ENCODE data around the gene SMAD9.

Gene SMAD9

DNA sequence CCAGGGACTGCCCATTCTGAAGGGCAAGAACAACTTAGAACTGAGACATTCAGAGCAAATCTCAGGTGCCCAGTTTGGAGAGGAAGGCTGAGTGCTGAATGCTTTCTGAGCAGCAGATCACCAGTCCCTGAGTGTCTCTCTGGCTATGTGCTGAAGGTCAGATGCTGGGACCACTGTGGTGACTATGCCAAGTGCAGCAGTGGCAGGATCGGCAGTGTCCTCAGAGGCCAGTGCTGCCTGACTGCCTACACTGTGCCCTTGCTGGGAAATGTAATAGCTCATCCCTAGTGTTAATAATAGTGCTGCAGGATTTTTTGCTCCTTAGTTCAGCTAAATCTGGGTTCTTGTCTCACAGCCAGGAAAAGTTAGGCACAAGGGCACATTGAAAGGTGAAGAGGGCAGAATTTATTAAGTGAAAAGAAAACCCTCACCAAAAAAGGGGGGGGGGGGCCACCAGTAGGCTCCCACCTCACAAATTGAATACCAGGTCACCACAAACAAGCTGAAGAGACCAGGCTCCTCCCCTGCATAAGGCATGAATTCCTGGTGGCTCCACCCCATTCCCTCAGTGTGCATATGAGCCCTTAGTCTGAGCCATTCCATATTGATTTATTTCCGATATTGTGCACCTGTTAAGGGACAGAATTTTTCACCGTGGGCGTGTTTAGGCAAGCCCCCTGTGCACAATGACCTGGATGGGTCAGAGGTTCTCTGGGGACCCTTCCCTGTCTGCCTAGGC lies 82.5 kb downstream of the SMAD9 start:
- FAIRE-seq (no peak), DNase-seq (ENCODE audit: insufficient read length, low spot score) (no peak)
- no peak for TF ChIP-seq POLR2A (IDR thresholded peaks at IDR 0.05; ENCODE audit: low read depth, low read length)

DNA sequence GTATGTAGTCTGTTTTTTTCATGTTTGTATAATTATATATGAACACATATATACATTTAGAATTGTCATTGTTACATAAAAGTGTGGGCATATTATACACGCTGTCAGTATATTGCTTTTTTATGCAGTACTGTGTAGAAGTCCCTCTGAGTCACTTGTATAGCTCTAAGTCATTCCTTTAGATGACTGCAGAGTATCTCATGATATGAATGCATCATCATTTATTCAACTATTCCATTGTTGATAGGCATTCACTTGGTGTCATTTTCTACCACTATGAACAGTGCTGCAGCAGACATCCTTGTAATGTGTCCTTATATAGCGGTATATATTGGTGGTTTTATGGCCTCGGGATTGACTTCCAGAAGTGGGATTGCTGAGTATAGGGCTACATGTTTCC lies 85.7 kb downstream of the SMAD9 start:
- DNase-seq (ENCODE audit: insufficient read length, low spot score) = no peak
- no peak for FAIRE-seq
- TF ChIP-seq POLR2A (IDR thresholded peaks at IDR 0.05; ENCODE audit: low read depth, low read length) = no peak

DNA sequence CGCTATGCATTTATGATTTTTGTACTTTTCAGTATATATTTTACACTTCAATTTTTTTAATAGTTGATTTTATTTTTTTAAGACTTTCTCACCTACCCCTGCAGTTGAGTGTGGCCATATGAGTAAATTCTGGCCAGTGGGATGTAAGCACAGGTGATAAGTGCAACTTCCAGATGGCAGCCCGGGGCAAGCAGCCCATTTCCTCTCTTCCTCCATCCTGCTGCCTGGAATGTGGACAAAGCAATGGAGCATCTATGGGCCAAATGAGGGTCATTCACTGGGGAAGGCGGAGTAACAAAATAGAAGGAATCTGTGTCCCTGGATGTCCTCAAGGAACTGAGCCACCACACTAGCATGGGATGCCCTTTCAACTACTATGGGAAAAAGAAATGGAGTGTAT lies 88.7 kb downstream of the SMAD9 start:
- DNase-seq (ENCODE audit: insufficient read length, low spot score) (no peak), FAIRE-seq (no peak)
- no peak for TF ChIP-seq POLR2A (IDR thresholded peaks at IDR 0.05; ENCODE audit: low read depth, low read length)

DNA sequence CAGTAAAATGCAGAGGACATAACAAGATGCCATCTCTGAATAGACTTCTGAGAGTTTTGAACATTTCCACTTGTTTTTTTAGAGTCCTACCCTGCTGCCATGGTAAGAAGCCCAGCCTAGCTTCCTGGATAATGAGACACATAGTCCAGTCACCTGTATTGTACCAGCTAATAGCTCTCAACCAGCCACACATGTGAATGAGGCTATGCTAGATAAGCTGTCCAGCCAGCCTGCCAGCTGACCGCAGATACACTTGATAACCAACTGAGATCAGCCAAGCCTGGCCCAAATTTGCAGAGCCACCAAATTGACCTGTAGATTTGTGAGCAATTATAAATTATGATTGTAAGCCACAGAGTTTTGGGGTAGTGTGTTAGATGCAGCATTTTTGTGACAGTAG lies 90.3 kb downstream of the SMAD9 start:
- no peak for FAIRE-seq

DNA sequence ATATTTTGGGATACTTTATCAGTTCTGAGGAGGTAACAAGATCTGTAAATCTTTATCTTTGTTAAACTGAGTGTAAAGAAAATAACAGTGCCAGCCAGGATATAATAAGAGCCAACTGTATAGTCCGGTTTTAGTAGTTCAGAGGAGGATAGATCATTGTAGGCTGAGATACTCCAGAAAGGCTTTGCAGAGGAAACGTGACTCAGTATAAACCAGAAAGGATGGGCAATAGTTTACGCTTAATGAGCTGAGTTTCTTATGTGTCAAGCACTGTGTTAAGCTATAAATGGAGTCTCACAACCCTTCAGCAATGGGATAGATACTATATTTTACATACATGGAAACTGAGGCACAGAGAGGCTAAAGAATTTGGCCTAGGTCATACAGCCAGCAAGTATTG lies 97.3 kb downstream of the SMAD9 start:
- TF ChIP-seq POLR2A (IDR thresholded peaks at IDR 0.05; ENCODE audit: low read depth, low read length) = no peak
- FAIRE-seq (no peak), DNase-seq (ENCODE audit: insufficient read length, low spot score) (no peak)

More for the DNA sequence above, 90.3 kb downstream of the SMAD9 start:
- DNase-seq (ENCODE audit: insufficient read length, low spot score) = no peak
- TF ChIP-seq POLR2A (IDR thresholded peaks at IDR 0.05; ENCODE audit: low read depth, low read length) = no peak

DNA sequence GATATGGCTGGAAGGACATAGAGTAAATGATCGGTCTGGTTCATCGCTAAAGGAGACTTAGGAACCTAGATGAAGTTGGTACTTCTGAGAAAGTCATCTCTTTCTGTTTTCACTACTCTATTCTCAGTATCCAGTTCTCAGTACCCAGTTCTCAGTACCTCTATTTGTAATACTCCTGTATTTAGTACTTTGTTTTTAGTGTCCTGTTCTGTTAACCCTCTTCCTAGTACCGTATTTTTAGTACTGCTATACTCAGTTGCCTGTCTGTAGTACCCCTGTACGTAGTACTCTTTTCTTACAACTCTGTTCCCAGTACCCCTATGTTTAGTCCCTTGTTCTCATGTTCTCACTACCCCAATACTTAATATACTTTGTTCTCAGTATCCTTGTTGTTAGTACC lies 99.8 kb downstream of the SMAD9 start:
- TF ChIP-seq POLR2A (IDR thresholded peaks at IDR 0.05; ENCODE audit: low read depth, low read length) = no peak
- DNase-seq (ENCODE audit: insufficient read length, low spot score) (no peak), FAIRE-seq (no peak)

DNA sequence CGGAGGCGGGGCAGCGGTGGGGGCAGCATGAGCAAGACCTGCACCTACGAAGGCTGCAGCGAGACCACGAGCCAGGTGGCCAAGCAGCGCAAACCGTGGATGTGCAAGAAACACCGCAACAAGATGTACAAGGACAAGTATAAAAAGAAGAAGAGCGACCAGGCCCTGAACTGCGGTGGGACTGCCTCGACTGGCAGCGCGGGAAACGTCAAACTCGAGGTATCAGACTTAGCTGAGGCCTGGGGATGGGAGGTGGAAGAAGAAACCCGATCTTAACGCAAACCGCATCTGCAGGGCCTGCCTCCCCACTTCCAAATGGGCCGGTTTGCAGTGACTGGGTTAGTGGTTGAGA lies 100.3 kb downstream of the SMAD9 start:
- TF ChIP-seq POLR2A (IDR thresholded peaks at IDR 0.05; ENCODE audit: low read depth, low read length) = no peak
- DNase-seq (ENCODE audit: insufficient read length, low spot score) = no peak
- no peak for FAIRE-seq

DNA sequence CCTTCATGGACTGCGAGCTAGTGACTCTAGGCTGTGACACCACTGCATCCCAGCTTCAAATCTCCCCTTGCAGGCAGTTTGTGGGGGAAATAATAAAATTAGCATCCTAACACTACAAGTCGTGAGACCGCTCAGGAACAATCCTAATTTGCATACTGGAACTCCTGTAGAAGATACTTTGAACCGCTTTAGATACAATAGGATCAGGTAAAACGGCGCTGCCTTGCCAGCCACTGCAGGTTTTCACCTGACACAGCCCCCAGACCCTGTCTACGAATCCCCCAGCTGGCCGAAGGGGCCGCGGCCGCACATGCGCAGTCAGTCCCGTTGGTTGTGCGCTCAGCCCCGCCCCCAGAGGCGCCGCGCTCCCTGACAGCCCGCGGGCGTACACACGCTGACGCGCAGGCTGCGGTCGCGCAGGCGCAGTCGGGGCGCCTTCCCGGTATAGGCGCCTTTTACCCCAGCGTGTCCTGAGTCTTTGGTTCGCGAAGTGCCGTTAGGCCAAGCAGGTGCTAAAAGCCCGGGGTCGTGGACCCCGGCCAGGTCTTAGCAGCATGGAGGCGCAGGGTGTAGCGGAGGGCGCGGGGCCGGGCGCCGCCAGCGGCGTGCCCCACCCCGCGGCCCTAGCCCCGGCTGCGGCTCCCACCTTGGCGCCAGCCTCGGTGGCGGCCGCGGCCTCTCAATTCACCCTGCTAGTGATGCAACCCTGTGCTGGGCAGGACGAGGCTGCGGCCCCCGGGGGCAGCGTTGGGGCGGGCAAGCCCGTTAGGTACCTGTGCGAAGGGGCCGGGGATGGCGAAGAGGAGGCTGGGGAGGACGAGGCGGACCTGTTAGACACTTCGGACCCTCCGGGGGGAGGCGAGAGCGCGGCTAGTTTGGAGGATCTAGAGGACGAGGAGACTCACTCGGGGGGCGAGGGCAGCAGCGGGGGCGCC lies 101.0 kb downstream of the SMAD9 start, which contains the start of gene RFXAP:
RFXAP (plus strand) TSS at position 419 of the 935 bp plus-strand sequence; CDS start at position 555, 136 bp downstream.
- DNase-seq (ENCODE audit: insufficient read length, low spot score) = peak; percentile 78
- peak; percentile 65 for TF ChIP-seq POLR2A (IDR thresholded peaks at IDR 0.05; ENCODE audit: low read depth, low read length)
- FAIRE-seq = no peak

DNA sequence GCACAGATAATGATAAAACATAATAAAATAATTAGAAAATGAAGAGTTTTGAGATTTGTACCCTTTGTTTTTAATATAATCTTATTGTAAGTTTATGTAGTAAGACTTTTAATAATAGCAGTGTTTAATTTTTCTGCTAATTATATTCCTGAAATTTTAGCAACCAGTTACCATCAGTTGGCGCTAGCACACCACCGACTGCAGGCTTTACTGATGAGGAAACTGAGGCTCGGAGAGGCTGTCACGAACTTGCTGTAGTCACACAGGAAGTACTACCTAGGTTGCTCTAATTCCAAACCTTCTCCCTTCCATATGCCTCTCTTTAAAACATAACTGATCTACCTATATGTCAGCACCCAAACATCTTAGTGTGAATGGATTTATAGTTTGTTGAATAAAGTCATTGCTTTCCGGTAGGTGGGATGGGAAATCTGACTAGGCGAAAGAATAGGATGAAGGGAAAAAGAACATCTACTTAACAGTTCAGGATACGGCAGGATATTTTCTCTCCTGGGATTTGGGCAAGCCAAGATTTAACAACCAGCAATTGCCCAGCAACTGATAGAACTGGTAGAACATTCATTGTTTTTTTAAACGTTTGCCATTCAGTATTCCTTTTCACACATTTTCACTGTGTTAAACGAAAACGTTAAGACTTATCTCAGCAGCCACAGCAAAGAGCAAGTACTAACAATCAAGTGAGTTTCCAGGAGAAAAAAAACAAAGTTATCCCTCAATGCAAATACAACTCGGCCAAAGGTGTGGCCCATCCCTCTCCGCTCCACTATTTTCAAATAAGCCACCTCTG lies 101.8 kb downstream of the SMAD9 start:
- DNase-seq (ENCODE audit: insufficient read length, low spot score) (no peak), FAIRE-seq (no peak)
- no peak for TF ChIP-seq POLR2A (IDR thresholded peaks at IDR 0.05; ENCODE audit: low read depth, low read length)

DNA sequence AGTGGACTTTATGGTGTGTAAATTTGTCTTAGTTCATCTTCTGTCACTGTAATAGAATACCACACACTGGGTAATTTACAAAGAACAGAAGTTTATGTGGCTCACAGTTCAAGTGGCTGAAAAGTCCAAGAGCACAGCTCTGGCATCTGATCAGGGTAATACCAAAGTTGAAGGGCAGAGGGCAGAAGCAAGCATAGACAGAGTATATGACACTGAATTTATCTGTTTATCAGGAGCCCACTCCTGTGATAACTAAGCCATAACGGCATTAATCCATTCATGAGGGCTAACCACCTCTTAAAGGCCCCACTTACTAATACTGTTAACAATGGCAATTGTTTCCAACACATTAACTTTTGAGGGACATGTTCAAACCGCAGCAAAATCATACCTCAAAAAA lies 105.0 kb downstream of the SMAD9 start:
- FAIRE-seq = no peak
- TF ChIP-seq POLR2A (IDR thresholded peaks at IDR 0.05; ENCODE audit: low read depth, low read length) = no peak
- DNase-seq (ENCODE audit: insufficient read length, low spot score) = no peak

DNA sequence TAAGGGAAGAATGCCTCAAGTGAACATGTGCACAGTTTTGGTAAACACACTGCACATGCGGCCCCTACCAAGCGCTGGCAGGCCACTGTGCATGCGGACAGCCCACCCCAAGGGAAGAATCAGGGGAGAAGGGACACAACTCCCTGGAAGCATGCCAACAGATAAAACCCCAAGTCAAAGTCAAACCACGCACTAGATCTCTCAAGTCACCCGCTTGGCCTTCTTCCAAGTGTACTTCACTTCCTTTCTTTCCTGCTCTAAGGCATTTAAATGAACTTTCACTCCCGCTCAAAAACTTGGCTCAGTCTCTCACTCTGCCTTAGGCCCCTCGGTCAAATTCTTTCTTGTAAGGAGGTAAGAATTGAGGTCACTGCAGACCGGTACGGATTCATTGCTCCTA lies 105.6 kb downstream of the SMAD9 start:
- no peak for FAIRE-seq
- DNase-seq (ENCODE audit: insufficient read length, low spot score) = no peak
- no peak for TF ChIP-seq POLR2A (IDR thresholded peaks at IDR 0.05; ENCODE audit: low read depth, low read length)

DNA sequence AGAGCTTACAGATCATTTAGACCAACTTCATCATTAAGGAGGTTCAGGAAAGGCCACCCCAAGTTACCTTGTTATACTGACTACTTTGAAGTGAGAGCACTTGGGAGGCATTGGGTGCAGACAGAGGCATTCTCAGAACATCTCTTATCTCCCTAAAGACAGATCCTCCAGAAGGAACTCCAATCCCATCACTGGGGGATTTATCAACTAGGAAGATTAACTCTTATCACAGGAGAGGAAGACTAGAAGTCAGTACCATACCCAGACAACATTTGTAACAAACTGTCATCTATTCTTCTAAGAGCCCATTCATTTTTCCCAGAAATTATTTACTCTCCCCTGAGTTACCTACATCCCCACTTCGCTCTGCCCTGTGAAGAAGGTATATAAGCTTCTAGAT lies 106.8 kb downstream of the SMAD9 start:
- TF ChIP-seq POLR2A (IDR thresholded peaks at IDR 0.05; ENCODE audit: low read depth, low read length) = no peak
- DNase-seq (ENCODE audit: insufficient read length, low spot score) = no peak
- FAIRE-seq = no peak

DNA sequence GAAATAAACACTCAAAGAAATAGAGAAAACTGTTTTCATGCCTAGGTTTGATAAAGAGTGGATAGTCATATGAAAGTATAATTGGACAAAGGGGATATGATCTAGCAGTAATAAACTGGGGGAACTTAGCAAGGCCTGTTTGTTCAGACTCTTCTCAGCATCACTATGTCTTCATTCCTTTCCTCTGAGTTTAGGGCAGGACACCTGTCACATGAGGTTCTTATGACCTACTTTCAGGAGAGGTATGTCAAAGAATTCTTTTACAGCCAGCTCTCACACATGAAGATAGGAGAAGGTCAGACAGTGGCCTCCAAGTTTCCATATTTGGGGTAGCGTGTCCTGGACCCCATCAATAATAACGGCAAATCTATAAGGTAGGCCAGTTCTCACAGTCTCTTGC lies 112.4 kb downstream of the SMAD9 start:
- no peak for TF ChIP-seq POLR2A (IDR thresholded peaks at IDR 0.05; ENCODE audit: low read depth, low read length)
- no peak for DNase-seq (ENCODE audit: insufficient read length, low spot score)
- FAIRE-seq = no peak

DNA sequence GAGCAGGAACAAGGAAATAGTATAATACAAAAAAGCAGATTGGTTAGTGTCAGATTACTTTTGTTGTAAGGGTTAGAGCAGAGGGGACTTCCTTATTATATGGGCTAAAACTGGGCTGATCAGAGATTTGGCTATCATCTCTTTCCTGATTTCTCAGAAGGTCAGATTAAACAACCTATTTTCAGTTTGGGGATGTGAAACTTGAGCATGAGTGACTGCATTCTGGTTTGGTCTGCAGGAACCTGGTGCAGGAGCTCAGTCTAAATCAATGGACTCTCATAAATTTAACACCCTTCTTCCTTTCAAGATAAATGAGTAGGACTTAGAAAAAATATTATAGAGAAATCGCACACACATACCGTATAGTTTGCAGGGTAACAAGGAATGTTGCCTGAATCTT lies 113.9 kb downstream of the SMAD9 start:
- no peak for FAIRE-seq
- no peak for DNase-seq (ENCODE audit: insufficient read length, low spot score)

More for the DNA sequence above, 113.9 kb downstream of the SMAD9 start:
- TF ChIP-seq POLR2A (IDR thresholded peaks at IDR 0.05; ENCODE audit: low read depth, low read length) = no peak
